ENCODE data around the gene DMD.
"Not testable (repeated sequence)": the region's sequence is repeated elsewhere in the genome, so short reads cannot be mapped to it uniquely, and the experiment has no call there.

Gene DMD

GRCh38 chrX:33211356-33212260 is at the start of gene DMD:
Gene DMD (minus strand): TSS chrX:33211549. CDS start chrX:33211312, 237 bp downstream.
- DNase-seq, result no peak

GRCh38 chrX:33252306-33252825 is 41.0 kb upstream of the DMD start:
- no peak for DNase-seq

DNA sequence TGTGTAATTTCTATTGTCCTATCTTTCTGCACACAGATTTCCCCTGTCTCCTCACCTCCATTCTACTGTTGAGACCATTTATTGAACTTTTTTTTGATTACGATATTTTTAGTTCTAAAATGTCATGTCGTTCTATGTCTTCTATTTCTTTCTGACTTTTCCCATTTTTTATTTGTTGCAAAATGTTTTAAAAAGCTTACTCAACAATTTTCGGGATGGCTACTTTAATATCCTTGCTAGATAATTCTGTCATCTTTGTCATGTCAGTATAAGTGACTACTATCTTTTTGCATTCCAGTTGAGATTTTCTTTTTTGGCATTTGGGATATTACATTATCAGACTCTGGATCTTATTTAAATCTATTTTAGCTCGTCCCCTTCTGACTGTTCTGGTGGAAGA is 7.5 kb upstream of the DMD start:
- no peak for DNase-seq

GRCh38 chrX:33210156-33210555 is 1.2 kb downstream of the DMD start:
- DNase-seq, result no peak

GRCh38 chrX:33207056-33207455 is 4.3 kb downstream of the DMD start:
- DNase-seq, result no peak

GRCh38 chrX:33205321-33205720 is 6.0 kb downstream of the DMD start:
- DNase-seq, result no peak

DNA sequence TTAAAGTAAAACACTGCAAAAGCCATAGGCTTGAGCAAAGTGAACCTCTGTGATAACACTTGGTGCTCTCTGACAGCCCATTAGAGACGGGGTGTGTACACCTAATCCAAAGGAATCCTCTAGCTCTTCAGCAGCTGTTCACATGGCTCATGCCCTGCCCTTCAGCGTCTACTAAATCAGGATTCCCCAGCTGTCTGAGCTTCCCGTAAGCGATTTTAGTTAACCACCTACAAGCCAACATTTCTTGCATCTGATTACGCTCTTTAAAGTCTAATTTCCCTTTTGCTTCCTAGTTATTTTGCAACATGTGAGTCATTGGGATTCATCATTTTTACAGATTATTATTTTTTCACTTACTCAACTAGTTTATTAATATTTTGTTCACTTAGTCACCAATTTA is 6.5 kb downstream of the DMD start:
- no peak for DNase-seq

DNA sequence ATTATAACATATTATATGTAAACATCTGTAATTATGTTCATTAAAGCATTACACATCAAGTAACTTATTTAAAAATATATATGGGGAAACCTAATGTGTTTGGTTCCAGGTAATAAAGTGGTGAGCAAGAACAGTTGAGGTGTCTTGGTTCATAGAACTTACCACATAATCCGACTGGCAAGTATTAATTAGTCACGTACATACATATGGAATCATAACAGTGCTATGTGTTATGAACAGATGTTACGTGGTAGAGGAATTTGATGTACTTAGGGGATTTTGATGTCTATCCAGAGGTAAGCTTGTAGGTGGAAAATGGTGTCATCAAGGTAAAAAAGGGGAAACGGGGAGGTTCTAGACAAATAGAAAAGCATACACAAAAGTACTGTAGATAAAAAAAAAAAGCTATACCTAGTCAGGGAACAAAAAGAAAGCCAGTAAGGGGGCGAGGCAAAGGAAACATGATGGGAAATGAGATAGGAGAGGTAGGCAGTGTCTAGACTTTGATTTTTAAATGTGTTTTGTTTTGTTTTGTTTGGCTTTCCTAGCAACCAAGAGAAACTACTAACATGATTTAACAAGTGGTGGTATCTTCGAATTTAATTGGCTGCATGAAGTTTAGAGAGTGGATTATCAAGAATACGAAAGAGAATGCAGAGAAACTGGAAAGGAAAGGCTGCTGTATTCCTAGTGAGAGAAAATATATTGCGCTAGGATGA is 12.6 kb downstream of the DMD start:
- no peak for DNase-seq

GRCh38 chrX:33195698-33196097 is 15.7 kb downstream of the DMD start:
- DNase-seq, result no peak

DNA sequence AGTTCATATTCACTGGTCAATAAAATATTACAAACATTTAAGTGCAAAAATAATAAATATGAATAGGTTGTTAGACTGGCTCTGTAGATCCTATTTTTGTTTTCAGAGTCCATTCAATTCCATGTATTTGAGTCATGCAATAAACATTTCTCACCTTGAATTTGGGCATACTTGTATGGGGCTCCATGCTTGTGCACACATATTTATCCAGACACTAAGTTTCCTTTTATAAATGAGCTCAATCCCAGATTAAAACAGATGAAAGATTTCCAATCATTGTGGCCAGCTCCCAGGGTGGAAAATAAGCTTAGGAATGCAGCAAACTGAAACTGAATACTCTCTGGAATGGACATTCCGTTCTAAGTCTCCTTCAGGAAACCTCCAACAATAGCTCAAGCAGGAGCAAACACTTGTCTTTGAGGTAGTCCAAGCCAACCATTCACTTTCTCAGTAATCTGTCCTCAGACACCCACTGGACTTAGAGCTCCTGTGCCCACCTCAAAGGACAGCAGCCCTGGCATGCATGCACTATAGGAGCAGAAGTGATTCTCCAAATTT is 16.4 kb downstream of the DMD start:
- DNase-seq, result no peak

DNA sequence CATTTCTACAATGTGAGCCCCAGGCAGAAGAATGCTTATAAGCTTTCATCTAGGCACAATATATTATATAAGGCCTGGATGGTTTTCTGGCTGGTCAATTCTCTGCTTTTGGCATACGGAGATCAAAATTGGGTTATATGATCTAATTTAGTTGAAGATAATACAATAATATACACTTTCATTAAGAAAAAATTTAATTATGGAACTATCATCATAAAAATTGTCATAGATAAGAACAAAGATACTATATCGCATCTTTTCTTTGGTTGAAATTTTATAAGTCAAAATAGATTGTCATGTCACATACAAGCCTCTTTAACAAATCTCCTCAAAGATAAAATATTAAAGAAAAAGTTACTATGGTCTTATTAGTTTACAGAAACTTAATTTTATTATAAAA is 17.1 kb downstream of the DMD start:
- no peak for DNase-seq

GRCh38 chrX:33190016-33190415 is 21.3 kb downstream of the DMD start:
- DNase-seq, result no peak

GRCh38 chrX:33188881-33189280 is 22.5 kb downstream of the DMD start:
- DNase-seq, result no peak

GRCh38 chrX:33188286-33188685 is 23.1 kb downstream of the DMD start:
- DNase-seq, result no peak

DNA sequence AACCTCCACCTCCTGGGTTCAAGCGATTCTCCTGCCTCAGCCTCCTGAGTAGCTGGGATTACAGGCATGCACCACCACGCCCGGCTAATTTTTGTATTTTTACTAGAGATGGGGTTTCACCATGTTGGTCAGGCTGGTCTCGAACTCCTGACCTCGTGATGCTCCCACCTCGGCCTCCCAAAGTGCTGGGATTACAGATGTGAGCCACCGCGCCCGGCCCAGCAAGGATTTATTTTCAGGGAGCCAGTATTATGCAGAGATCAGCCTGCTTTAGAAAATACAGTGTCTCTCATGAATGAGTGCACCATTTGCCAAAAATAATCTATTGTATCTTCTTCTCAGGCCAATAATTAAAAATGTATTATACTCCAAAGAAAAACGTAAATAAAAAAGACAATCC is 26.5 kb downstream of the DMD start:
- not testable (repeated sequence) for DNase-seq

DNA sequence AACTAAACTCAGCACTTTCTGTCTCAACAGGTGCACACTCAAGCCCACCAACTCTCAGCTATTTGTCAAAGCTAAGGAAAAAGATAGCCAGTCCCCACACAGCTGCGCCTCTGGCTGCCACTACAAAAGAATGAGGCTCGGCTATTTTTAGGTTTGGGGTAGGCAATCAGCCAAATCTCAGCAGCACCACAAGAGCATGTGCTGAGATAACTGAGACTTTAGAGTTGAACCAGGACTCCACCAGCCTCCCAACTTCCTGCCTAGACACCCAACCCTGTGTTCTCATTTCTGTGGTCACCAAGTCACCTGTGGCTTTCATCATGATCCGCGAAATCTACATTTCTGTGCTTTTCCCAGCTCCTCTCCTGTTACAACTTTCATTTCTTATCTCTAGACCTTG is 28.0 kb downstream of the DMD start:
- DNase-seq, result no peak

GRCh38 chrX:33178690-33179089 is 32.7 kb downstream of the DMD start:
- no peak for DNase-seq

DNA sequence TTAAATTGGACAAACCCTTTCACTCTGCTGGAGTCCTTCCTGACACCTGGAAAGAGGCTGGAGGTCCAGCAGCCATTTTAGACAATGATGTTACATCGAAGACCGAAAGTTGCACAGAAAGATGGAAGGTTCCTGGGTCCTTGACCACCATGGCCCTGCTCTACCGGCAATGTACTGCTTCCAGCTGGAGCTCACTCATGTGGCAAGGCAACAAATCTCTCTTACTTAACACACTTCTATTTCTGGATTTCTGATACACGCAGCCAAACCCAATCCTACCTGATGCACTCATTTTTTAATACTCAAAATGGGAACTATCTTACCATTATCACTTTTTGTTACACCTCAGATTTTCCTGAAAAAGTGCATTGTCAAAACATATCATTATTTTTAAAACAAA is 33.1 kb downstream of the DMD start:
- no peak for DNase-seq

- DNase-seq, result no peak
Measured at GRCh38 chrX:33175201-33175600, 36.1 kb downstream of the DMD start.

DNA sequence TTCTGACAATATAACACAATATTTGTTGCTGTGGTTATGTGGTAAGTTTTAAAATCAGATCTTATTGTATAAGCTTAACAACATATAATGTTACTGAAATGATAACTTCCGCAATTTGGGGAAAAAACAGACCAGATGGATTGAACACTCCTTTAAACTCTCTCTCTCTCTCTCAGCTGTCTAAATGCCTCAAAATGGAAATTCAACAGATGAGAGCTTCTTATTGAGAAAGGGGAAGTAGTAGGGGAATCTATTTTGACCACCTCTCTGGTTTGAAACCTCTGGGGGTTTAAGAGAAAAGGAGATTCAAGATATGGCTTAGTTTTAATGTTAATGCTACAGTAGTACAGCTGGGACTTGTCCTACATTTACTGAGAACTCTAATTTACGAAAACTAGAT is 40.3 kb downstream of the DMD start:
- DNase-seq, result no peak

DNA sequence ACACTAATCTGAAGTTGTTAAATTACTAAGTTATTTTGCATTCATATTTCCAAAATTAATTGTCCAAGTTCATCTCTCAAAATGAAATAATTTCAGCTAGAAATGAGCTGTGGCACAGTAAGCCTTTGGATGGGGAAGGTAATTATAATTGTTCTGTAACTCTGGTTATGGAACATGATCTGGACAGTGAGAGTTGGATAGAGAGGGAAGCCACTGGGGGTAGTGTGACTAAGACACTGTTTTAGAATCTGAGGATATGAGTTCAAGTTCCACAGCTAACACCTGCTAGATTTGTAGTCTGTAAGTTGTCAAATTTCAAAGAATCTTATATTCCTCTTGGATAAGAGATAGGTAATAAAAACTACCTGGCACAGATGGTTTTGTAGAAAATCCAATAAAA is 49.5 kb downstream of the DMD start:
- no peak for DNase-seq

- no peak for DNase-seq
Measured at GRCh38 chrX:33160273-33160672, 51.1 kb downstream of the DMD start.

DNA sequence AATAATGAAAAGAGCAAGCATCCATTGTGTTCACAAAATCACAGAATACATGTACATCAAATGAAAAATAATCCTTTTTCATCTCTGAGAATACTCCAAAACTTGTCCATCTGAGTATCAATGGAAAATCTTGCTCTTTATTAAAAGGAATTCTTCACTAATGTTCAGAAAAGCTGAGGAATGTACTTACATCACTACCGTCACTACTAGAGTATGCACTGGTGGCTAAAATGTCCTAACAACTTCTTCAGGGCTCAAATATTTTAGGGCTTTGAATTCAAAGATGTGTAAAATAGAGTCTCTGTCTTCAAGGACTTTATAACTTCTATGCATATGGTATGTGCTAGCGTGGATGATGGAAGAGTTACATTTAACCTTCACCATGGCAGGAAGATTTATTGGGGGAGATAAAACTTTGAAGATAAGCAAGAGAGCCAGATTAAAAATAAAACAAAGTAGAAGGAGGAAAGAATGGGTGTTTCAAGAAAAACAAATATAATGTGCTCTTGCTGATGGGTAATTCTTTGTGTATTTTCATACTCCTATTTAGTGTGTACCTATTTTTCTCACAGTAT is 55.1 kb downstream of the DMD start:
- no peak for DNase-seq

Measured in CD4-positive, alpha-beta T cell treated with Interleukin-4 for 1 hour (primary cell).